ENCODE results near the gene KRT78. TPM values are rescaled to one million over a fixed set of nuclear protein-coding genes. Genes with fewer than 3 reads are reported as not detected.

KRT78 gene
- total RNA-seq, 2 experiments from 2014 or later, result not detected

- no TSS peak for BruUV-seq (replicated peaks)
- Histone ChIP-seq H2AFZ (ENCODE audit: low read length) (no peak overlapping the region), H3K9me3 (ENCODE audit: low read length) (no peaks in the 10 kb centered on the region), H3K36me3 (ENCODE audit: insufficient read depth, low read length) (no peaks in the 10 kb centered on the region), H3K79me2 (ENCODE audit: insufficient read depth, low read depth, low read length) (no peaks in the 10 kb centered on the region), H3K9me2 (ENCODE audit: insufficient read depth, low read length) (no peaks in the 10 kb centered on the region), H4K20me1 (ENCODE audit: insufficient read depth, low read length) (no peaks in the 10 kb centered on the region), H3K4me1 (ENCODE audit: insufficient read depth, low read length, poor library complexity, severe bottlenecking) (no peaks in the 10 kb centered on the region), H3K27ac (ENCODE audit: low read depth, low read length, poor library complexity, severe bottlenecking) (no peak overlapping the region), H3K4me3 (ENCODE audit: low read depth, low read length, poor library complexity, severe bottlenecking) (no peak overlapping the region), H3K4me2 (ENCODE audit: low read length) (no peak overlapping the region)
- intact Hi-C loops (cut with micrococcal nuclease; ENCODE audit: unreplicated experiment), result no loop called here
- no peak for DNase-seq (ENCODE audit: low spot score)
- TF ChIP-seq, protein P1, sequence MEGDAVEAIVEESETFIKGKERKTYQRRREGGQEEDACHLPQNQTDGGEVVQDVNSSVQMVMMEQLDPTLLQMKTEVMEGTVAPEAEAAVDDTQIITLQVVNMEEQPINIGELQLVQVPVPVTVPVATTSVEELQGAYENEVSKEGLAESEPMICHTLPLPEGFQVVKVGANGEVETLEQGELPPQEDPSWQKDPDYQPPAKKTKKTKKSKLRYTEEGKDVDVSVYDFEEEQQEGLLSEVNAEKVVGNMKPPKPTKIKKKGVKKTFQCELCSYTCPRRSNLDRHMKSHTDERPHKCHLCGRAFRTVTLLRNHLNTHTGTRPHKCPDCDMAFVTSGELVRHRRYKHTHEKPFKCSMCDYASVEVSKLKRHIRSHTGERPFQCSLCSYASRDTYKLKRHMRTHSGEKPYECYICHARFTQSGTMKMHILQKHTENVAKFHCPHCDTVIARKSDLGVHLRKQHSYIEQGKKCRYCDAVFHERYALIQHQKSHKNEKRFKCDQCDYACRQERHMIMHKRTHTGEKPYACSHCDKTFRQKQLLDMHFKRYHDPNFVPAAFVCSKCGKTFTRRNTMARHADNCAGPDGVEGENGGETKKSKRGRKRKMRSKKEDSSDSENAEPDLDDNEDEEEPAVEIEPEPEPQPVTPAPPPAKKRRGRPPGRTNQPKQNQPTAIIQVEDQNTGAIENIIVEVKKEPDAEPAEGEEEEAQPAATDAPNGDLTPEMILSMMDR (conservative IDR thresholded peaks at IDR 0.05; ENCODE audit: low read length), result no peak
- CTCF ChIA-PET (ENCODE audit: unreplicated experiment), result no interaction called here
- POLR2A ChIA-PET, result no interaction called here
Measured at GRCh38 chr12:52829986-52830770, 18.6 kb downstream of the KRT78 start.

DNA sequence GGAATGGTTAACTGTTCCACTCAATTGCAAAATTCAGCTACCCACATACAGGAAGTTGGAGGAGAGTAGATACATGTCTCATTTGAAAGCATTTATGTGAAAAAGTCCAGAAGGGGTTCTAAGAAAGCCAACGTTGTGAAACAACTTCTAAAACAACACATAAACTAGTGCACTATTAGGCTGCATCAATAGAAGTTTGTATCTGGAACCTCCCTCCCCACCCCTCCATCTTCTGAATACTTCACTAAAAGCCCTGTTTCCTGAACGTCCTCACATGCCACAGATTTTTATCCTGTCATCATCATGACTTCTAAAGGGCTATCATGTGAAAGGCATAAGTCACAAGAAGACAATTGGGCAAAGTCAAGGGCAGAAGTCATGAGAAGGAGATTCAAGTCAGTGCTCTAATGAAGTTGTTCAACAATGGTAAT is 20.2 kb downstream of the KRT78 start:
- no peak overlapping the region for H2AFZ ChIP-seq (ENCODE audit: low read length)
- no TSS peak for BruUV-seq (replicated peaks)
- H4K20me1 ChIP-seq (ENCODE audit: insufficient read depth, low read length), result no peaks in the 10 kb centered on the region
- no peak overlapping the region for H3K27ac ChIP-seq (ENCODE audit: low read depth, low read length, poor library complexity, severe bottlenecking)
- no peak overlapping the region for H3K4me2 ChIP-seq (ENCODE audit: low read length)
- H3K4me1 ChIP-seq (ENCODE audit: insufficient read depth, low read length, poor library complexity, severe bottlenecking), result no peaks in the 10 kb centered on the region
- DNase-seq (ENCODE audit: low spot score), result no peak
- H3K36me3 ChIP-seq (ENCODE audit: insufficient read depth, low read length), result no peaks in the 10 kb centered on the region
- H3K4me3 ChIP-seq (ENCODE audit: low read depth, low read length, poor library complexity, severe bottlenecking), result no peak overlapping the region
- ChIA-PET POLR2A (no interaction called here), CTCF (ENCODE audit: unreplicated experiment) (no interaction called here)
- TF ChIP-seq, protein P1 (conservative IDR thresholded peaks at IDR 0.05; ENCODE audit: low read length), result no peak
- TF ChIP-seq EZH2phosphoT487 (IDR thresholded peaks at IDR 0.05; ENCODE audit: borderline replicate concordance, low read depth, low read length), result no peak
- no peaks in the 10 kb centered on the region for H3K9me3 ChIP-seq (ENCODE audit: low read length)
- intact Hi-C loops (cut with micrococcal nuclease; ENCODE audit: unreplicated experiment), result no loop called here
- no peaks in the 10 kb centered on the region for H3K79me2 ChIP-seq (ENCODE audit: insufficient read depth, low read depth, low read length)
- no peaks in the 10 kb centered on the region for H3K9me2 ChIP-seq (ENCODE audit: insufficient read depth, low read length)

- Histone ChIP-seq H3K36me3 (ENCODE audit: insufficient read depth, low read length) (no peaks in the 10 kb centered on the region), H3K79me2 (ENCODE audit: insufficient read depth, low read depth, low read length) (no peaks in the 10 kb centered on the region), H3K27ac (ENCODE audit: low read depth, low read length, poor library complexity, severe bottlenecking) (no peak overlapping the region), H3K4me2 (ENCODE audit: low read length) (no peak overlapping the region), H4K20me1 (ENCODE audit: insufficient read depth, low read length) (no peaks in the 10 kb centered on the region), H3K9me3 (ENCODE audit: low read length) (no peaks in the 10 kb centered on the region), H2AFZ (ENCODE audit: low read length) (no peak overlapping the region), H3K4me1 (ENCODE audit: insufficient read depth, low read length, poor library complexity, severe bottlenecking) (no peaks in the 10 kb centered on the region), H3K9me2 (ENCODE audit: insufficient read depth, low read length) (no peaks in the 10 kb centered on the region), H3K4me3 (ENCODE audit: low read depth, low read length, poor library complexity, severe bottlenecking) (no peak overlapping the region)
- CTCF ChIA-PET (ENCODE audit: unreplicated experiment), result no interaction called here
- POLR2A ChIA-PET, result no interaction called here
- intact Hi-C loops (cut with micrococcal nuclease; ENCODE audit: unreplicated experiment), result no loop called here
- TF ChIP-seq, protein P1 (conservative IDR thresholded peaks at IDR 0.05; ENCODE audit: low read length), result no peak
- no peak for TF ChIP-seq EZH2phosphoT487 (IDR thresholded peaks at IDR 0.05; ENCODE audit: borderline replicate concordance, low read depth, low read length)
- DNase-seq (ENCODE audit: low spot score), result no peak
- BruUV-seq (replicated peaks), result no TSS peak
Measured at GRCh38 chr12:52828156-52828555, 20.6 kb downstream of the KRT78 start.
